Right atrium auricular region (tissue), 2 donors: ENCODE measurements around the gene TANK. TPM values are rescaled to one million over a fixed set of nuclear protein-coding genes. Genes with fewer than 3 reads are reported as not detected.

Source experiments
- DNase-seq: peaks from one replicate; pipeline ENCODE4 v3.0.0-alpha.2; 2019; ENCODE audit warnings: low spot score
- H3K27ac ChIP-seq, 2 donors: fragments of 200-600 bp; sonication (generic); 1 replicate in 1 of 2; 2 replicates in 1 of 2; pipeline ENCODE4 v1.5.1; 2016 to 2019
- H3K27me3 ChIP-seq, 2 donors: fragments of 200-600 bp; sonication (generic); one replicate each; pipeline versions ENCODE4 v1.5.1 to v1.6.0; 2017 to 2019
- H3K36me3 ChIP-seq: fragments of 200-600 bp; sonication (generic); one replicate; pipeline ENCODE4 v1.5.1; 2016
- H3K4me1 ChIP-seq, 2 donors: fragments of 200-600 bp; sonication (generic); one replicate each; pipeline versions ENCODE4 v1.5.1 to v1.6.0; 2017 to 2019
- H3K4me3 ChIP-seq, 2 donors: fragments of 200-600 bp; sonication (generic); 1 replicate in 1 of 2; 2 replicates in 1 of 2; pipeline ENCODE4 v1.5.1; 2017 to 2019; ENCODE audit warnings: mild to moderate bottlenecking in 1 of 2, moderate library complexity in 1 of 2
- H3K9me3 ChIP-seq, 2 donors: fragments of 200-600 bp; sonication (generic); one replicate each; pipeline ENCODE4 v1.5.1; 2019
- CTCF ChIP-seq, 2 donors: fragments of 200-600 bp; sonication (generic); IDR thresholded peaks; one replicate each; pipeline ENCODE4 v1.5.1; 2019; ENCODE audit warnings: antibody characterized with exemption in 2 of 2
- total RNA-seq, 2 donors: library from RNA; depleted of rRNA; stranded (reverse); fragments of >200 nt; gene quantifications; one replicate each; pipeline ENCODE4 v1.1.0, GENCODE V29; 2016

Gene TANK
- total RNA-seq, 2 donors from 2014 or later = 40.2 to 50.9 TPM

DNA sequence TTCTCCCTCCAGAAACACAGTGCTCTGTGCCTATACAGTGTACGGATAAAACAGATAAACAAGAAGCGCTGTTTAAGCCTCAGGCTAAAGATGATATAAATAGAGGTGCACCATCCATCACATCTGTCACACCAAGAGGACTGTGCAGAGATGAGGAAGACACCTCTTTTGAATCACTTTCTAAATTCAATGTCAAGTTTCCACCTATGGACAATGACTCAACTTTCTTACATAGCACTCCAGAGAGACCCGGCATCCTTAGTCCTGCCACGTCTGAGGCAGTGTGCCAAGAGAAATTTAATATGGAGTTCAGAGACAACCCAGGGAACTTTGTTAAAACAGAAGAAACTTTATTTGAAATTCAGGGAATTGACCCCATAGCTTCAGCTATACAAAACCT, 70.7 kb downstream of the TANK start:
- no peak for TF ChIP-seq CTCF (IDR thresholded peaks at IDR 0.05)
- Histone ChIP-seq H3K9me3 (no peaks in the 10 kb centered on the region), H3K36me3 (peaks cover 37% of the 10 kb centered on the region), H3K4me3 (no peak overlapping the region), H3K27ac (no peak overlapping the region), H3K27me3 (no peaks in the 10 kb centered on the region), H3K4me1 (no peaks in the 10 kb centered on the region)
- no peak for DNase-seq

DNA sequence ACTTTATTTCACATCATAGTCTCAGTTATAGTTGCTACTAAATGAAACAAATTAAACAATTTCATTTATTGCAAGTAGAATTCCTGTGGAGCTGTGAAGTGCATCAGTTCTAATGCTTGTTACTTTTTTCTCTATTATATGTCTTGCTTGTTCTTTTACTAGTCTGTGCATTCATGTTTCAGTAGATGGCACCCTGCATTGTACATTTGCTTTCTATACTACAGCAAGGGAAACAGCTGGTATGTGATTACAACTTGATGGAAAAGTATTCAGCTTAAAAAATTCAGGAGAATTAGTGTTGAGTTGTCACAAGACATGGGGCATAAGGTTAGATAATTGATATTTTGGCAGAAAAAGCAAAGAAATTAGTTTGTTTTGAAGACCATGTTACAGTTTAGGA, 72.3 kb downstream of the TANK start:
- peaks cover 0 to 7% of the 10 kb centered on the region in 2 donors for H3K4me1 ChIP-seq
- no peak overlapping the region for H3K27ac ChIP-seq
- DNase-seq = no peak
- no peaks in the 10 kb centered on the region for H3K9me3 ChIP-seq
- no peak for TF ChIP-seq CTCF (IDR thresholded peaks at IDR 0.05)
- peaks cover 33% of the 10 kb centered on the region for H3K36me3 ChIP-seq
- no peaks in the 10 kb centered on the region for H3K27me3 ChIP-seq
- H3K4me3 ChIP-seq = no peak overlapping the region

DNA sequence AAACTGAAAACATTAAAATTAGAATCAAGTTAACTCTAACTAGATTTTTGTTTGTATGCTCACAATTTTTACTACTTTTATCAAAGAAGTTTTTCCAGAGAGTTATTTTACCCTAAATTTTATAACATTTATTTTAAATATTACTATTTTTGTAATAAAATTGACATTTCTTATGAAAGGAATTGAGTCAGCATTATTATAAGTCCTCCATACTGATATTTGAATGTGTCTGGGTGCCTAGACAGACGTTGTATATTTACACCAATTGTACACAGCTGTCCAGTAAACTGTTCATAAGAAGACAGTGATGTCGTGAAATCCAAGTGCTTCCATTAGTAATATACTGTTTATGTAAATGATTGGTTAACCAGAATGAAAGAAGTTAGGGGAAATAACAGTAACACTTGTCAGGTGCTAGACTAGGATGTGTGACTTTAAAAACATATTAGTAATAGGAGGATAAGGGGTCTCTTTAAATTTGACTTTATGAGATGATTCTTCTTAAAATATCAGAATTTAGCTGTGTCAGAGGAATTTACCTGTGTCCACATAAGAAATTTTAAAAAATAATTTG, 73.7 kb downstream of the TANK start:
- DNase-seq = no peak
- no peak for TF ChIP-seq CTCF (IDR thresholded peaks at IDR 0.05)
- Histone ChIP-seq H3K4me3 (no peak overlapping the region), H3K36me3 (peaks cover 19% of the 10 kb centered on the region), H3K27ac (no peak overlapping the region), H3K4me1 (peaks cover 0 to 16% of the 10 kb centered on the region in 2 donors), H3K27me3 (no peaks in the 10 kb centered on the region), H3K9me3 (no peaks in the 10 kb centered on the region)

DNA sequence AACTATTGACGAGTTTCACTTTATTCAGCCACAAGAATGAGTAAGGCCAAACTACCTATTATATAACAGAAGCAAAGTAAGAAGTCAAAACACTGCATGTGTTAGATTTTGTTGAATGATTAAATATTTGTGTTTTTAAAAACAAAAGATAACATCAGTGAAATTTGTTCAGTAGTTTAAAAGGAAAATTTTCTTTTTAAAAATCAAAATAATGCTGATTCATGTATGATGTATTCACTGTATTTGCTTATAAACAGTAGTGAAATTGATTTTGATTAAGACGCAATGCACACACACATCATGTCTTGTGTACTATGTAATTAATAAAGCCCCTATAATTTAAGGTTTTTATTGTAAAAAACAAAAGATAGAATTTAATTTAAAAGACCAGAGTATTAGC, 74.4 kb downstream of the TANK start:
- TF ChIP-seq CTCF (IDR thresholded peaks at IDR 0.05) = no peak
- H3K27ac ChIP-seq = no peak overlapping the region
- no peaks in the 10 kb centered on the region for H3K27me3 ChIP-seq
- peaks cover 19% of the 10 kb centered on the region for H3K36me3 ChIP-seq
- no peaks in the 10 kb centered on the region for H3K9me3 ChIP-seq
- no peak overlapping the region for H3K4me3 ChIP-seq
- DNase-seq = no peak
- peaks cover 0 to 16% of the 10 kb centered on the region in 2 donors for H3K4me1 ChIP-seq

DNA sequence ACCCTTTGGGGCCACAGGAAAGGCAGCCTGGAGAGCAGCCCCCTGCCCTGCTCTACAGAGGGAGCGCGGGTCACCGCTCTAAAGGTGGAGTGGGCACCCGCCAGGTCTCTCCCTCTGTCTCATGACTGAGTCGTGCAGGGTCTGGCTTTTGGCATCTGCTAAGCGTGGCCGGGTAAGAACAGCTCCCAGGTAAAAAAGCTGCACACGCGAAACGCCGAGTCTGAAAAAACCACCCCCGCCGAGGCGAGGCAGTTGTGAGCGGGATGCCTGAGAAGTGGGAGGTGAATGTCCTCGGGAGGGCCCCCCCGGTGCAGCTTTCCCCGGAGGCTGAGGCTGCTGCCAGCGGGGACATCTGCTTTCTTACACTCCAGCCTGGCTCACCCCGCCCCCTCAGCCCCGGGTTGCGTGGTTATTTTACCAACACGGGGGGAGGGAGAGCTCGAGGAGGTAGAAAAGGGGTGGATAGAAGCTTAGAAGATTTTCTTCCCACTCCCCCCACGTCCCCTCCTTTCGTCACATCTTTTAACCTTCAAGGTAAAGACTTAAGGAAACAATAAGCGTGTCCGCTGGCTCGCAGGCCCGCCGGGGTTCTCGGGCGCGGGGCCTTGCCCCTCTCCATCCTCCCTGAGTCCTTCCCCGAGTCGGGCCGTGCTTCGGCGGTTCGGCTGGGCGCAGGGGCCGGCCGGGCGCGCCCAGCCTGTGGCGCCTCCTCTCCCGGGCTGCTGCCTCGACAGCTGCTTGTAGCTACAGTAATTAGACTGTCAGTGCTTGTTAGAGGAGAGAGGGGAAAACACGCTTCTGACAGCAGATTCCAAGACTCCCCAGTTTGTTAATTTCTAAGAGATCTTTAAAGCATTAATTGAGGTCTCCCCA, 77.4 kb downstream of the TANK start:
- Histone ChIP-seq H3K36me3 (peaks cover 7% of the 10 kb centered on the region), H3K4me1 (peaks cover 0 to 16% of the 10 kb centered on the region in 2 donors), H3K27me3 (no peaks in the 10 kb centered on the region), H3K4me3 (peak overlapping the region; percentile 50 to 56), H3K9me3 (no peaks in the 10 kb centered on the region), H3K27ac (peak overlapping the region in 1 of 2 donors; percentile 5)
- TF ChIP-seq CTCF (IDR thresholded peaks at IDR 0.05) = no peak
- no peak for DNase-seq
